ENCODE results near the gene SDS.

- no peak for TF ChIP-seq CTCF (conservative IDR thresholded peaks at IDR 0.05; ENCODE audit: low read depth in 2 of 2)
- TF ChIP-seq EZH2 (IDR thresholded peaks at IDR 0.05; ENCODE audit: low read depth, unreplicated experiment), result no peak
- no peak for TF ChIP-seq ZNF114 (CRISPR knock-in tag; IDR thresholded peaks at IDR 0.05)
- no peak for TF ChIP-seq EZH2phosphoT487 (IDR thresholded peaks at IDR 0.05; ENCODE audit: unreplicated experiment)
- TF ChIP-seq CREB1 (CRISPR knock-in tag; IDR thresholded peaks at IDR 0.05; ENCODE audit: low read depth), result no peak
- TF ChIP-seq POLR2AphosphoS5 (IDR thresholded peaks at IDR 0.05; ENCODE audit: low read depth), result no peak
Measured at GRCh38 chr12:113405694-113406093, 2.0 kb upstream of the SDS start.

All from GM23338 (cell line).